GM19240 (cell line): ENCODE data around the gene ARHGAP27.
"Not testable (repeated sequence)": the region's sequence is repeated elsewhere in the genome, so short reads cannot be mapped to it uniquely, and the experiment has no call there.

Experiments
- DNase-seq: peaks from one replicate; pipeline ENCODE4 v3.0.0; 2011; ENCODE audit warnings: low spot score; ENCODE audit not compliant: insufficient read length

The ARHGAP27 gene

GRCh38 chr17:45447650-45448049 is 15.0 kb upstream of the ARHGAP27 start:
- DNase-seq, result not testable (repeated sequence)

DNA sequence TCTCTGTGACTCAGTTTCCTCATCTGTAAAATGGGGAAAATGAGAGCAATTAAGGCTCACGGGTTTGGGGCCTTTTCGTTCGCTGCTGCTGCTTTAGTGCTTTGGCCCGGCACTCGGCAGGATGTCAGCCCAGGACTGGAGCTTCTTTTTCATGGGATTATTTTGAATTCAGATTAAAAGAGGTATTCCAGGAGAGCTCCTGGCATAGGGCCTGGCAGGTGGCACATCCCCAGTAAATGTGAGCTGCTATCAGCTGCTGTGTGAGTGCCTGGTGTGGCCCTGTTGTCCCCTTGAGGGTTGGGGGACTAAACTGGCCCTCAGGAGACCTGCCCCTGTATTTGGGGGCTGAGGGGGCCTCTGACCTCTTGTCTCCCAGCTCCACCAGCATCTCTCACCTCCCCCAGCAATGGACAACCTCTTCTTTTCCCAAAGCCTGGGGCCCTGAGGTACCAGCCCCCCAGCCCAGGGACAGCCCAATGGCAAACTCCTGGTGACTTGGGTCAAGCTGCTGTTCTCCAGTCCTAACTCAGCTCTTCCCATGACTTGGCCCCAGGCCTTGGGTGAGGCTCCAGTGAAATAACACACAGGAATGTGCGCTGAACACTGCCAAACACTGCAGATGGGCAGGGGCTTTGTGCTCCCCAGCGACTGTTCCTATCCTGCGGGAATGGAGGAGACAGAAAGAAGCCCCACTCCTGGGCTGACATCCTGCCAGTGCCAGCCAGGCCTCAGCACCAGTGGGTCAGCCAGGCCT is 14.4 kb upstream of the ARHGAP27 start:
- not testable (repeated sequence) for DNase-seq

DNA sequence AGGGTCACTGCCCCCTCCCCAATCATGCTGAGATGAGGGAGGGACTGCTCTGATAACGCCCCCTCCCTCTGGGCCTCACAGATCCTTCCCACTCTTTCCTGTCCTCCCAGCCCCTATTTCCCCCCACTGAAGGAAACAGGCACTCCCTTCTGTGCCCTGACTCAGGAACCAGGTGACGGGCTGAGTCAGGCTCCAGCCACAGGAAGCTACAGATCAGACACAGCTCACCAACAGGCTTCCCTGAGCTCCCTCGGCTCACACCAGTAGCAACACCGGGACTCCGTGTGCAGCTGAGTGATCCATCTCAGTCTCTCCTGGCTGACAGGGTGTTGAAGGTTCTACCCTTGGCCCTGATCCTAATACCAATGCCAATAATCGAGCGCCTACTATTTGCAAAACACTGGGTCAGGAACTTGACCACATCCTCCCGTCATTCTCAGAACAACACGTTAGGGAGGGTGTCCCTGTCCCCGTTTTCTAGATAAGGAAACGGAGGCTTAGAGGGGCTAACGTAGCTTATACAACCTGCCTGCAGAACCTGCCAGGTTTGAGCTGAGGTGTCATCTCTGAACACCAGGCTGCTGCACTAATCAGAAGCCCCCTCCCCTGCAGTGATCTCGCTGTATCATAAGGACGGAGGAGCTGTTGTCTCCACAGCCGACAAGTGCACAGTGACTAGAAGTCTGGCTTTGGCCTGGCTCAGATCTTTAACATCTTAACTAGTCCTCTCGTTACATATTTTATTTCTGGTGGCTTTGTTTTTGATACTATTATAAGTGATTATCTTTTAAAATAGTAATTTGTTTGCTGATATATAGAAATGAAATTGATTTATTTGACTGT is 13.5 kb upstream of the ARHGAP27 start:
- not testable (repeated sequence) for DNase-seq

GRCh38 chr17:45444856-45445820 is 12.5 kb upstream of the ARHGAP27 start:
- not testable (repeated sequence) for DNase-seq

GRCh38 chr17:45444301-45444700 is 11.6 kb upstream of the ARHGAP27 start:
- DNase-seq, result not testable (repeated sequence)

- DNase-seq, result not testable (repeated sequence)
Observed at GRCh38 chr17:45443371-45444260, 10.9 kb upstream of the ARHGAP27 start.

DNA sequence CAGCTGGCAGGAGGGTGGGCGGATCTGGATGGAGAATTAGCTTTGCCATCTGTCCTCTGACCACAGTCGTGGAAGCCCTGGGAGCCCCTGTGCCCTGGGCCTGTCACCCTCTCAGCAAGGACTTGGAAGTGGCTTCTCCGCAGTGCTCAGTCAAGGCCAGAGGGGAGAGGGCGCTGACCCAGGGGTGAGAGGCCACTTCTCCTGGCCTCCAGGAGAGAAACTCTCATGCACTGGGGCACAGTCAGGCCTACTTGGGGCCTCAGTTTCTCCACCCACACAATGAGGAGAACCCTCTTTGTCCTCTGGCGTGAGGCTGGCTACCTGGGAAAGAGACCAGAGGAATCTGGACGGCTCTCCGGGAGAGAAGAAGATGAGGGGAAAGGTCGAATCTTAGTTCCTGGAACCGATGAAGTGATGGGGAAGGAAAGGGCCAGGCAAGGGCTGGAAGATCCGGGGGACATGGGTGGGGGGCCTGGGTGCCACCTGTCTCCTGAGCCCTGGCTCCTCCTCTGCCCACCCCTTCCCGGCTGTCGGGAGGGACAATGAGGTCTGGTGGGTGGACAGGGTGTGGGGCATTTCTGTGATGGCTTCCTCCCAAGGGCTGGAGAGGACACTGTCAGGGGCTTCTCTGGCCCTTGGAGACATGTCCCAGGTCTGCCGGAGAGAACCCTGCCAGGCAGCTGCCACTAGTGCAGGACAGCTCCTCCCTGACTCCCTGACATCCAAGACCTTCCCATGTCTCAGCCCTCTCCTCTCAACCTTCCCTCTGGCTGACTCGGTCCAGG is 9.0 kb upstream of the ARHGAP27 start:
- DNase-seq, result no peak

- DNase-seq, result peak; percentile 91
Observed at GRCh38 chr17:45440839-45441515, 8.3 kb upstream of the ARHGAP27 start.

- no peak for DNase-seq
Observed at GRCh38 chr17:45440161-45440778, 7.6 kb upstream of the ARHGAP27 start.

- DNase-seq, result no peak
Observed at GRCh38 chr17:45438931-45439610, 6.4 kb upstream of the ARHGAP27 start.

GRCh38 chr17:45437465-45438283 is 5.0 kb upstream of the ARHGAP27 start:
- DNase-seq, result no peak

- DNase-seq, result no peak
Observed at GRCh38 chr17:45436625-45437464, 4.2 kb upstream of the ARHGAP27 start.

- no peak for DNase-seq
Observed at GRCh38 chr17:45436161-45436560, 3.5 kb upstream of the ARHGAP27 start.

DNA sequence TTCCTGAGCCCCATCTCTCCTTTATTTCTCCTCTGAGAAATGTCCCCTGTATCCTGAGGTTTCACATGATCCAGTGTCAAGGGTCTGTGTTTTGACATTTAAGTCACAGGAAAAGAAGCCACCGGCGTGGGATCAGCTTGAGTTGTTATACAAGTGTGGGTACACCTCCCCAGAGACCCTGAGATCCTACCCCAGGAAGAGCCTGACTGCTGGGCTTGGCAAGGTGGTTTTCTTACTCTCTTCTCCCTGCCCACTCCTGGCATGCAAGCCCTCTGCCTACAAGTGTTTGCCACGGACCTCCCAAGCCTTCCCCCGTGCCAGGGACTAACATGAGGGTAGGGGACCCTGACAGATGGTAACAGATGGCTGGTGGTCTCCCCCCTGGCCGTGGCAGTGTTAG is 2.8 kb upstream of the ARHGAP27 start:
- DNase-seq, result no peak

DNA sequence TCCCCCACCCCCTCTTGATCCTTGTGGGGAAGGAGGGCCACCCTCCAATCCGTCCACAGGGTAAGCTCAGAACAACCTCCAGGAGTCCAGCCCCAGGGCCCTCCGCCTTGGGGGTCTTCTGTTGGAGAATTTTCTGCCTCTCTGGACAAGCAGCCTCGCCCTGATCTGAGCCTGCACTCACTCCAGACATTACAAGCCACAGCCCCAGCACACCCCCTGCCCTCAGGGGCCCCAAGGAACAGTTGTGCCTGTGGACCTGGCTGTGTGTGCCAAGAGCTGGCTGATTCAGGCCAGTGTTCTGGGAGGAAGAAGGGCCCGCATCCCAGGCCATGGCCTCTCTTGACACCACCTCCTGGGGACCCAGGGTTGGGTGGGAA is 477 bp upstream of the ARHGAP27 start:
- DNase-seq, result no peak
